Ectodermal cell (in vitro differentiated cells): Measurements from ENCODE around the gene CH25H.
A peak's percentile ranks its signal among the peaks of the same experiment; 100 is the strongest.

Experiments
- H3K27ac ChIP-seq: 2 replicates; pipeline ENCODE4 v1.7.0; 2013; ENCODE audit warnings: mild to moderate bottlenecking, low read depth, low read length; ENCODE audit not compliant: insufficient read depth, poor library complexity, severe bottlenecking
- H3K27me3 ChIP-seq: 2 replicates; pipeline ENCODE4 v1.7.0; 2013; ENCODE audit warnings: mild to moderate bottlenecking, low read length; ENCODE audit not compliant: insufficient read depth, control insufficient read depth, poor library complexity, severe bottlenecking
- H3K36me3 ChIP-seq: one replicate; pipeline ENCODE4 v1.7.0; 2013; ENCODE audit warnings: low read length; ENCODE audit not compliant: control insufficient read depth, insufficient read depth
- H3K4me1 ChIP-seq: one replicate; pipeline ENCODE4 v1.7.0; 2013; ENCODE audit warnings: low read length; ENCODE audit not compliant: control insufficient read depth, insufficient read depth
- H3K4me3 ChIP-seq: 2 replicates; pipeline ENCODE4 v1.7.0; 2013; ENCODE audit warnings: low read depth, low read length, control low read depth; ENCODE audit not compliant: insufficient read depth
- H3K9me3 ChIP-seq: 2 replicates; pipeline ENCODE4 v1.7.0; 2013; ENCODE audit warnings: mild to moderate bottlenecking, low read length, moderate library complexity; ENCODE audit not compliant: control insufficient read depth
- WGBS, 2 experiments: methylation state at CpG; one replicate each; pipeline ENCODE4 v1.1.7; 2013; ENCODE audit warnings: missing lambda C conversion rate in 2 of 2; 5-methylcytosine and 5-hydroxymethylcytosine counted together

CH25H gene

DNA sequence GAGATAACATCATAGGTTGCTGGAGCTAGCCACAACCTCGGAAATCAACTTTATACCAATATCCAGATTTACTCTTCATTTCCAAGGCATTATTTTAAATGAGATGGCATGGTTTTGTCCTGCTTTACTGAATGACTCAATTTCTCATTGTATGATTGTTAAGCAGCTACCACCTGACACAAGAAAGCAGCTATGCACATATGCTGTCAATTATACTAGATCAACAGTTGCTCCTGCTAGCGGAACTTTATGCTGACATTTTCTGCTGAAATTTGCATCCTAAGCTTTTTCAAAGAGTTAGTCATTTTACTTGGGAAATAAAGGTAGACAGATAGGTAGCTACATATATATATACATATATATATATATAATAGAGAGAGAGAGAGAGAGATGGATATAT, 8.9 kb upstream of the CH25H start:
- Histone ChIP-seq H3K4me1 (no peaks in the 10 kb centered on the region), H3K36me3 (no peaks in the 10 kb centered on the region), H3K27me3 (no peaks in the 10 kb centered on the region), H3K4me3 (no peak overlapping the region), H3K9me3 (no peaks in the 10 kb centered on the region), H3K27ac (no peak overlapping the region)
- 92 to 100% methylated on average over 1 to 2 of the region's 2 CpGs for WGBS, 2 experiments

DNA sequence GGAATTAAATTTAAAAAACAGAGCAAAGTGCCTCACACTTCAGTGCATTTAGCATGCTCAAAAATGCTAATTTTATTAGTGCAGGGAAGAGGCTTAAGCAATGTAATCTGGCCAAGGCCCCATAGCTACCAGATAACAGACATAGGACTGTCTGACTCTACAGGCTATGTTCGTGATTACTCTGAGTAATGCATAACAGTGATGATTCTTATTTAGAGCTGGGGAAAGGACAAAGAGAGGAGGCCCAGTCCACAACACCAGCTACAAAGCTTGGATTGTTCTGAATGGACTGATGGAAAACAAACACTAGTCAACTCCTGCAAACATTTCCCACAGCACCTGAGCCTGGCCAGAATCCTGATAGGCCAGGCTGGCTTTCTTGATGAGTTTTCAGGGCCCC, 8.4 kb upstream of the CH25H start:
- 85 to 89% methylated on average over 1 of the region's 1 CpG for WGBS, 2 experiments
- no peak overlapping the region for H3K4me3 ChIP-seq
- H3K27me3 ChIP-seq: peaks cover 3% of the 10 kb centered on the region
- no peaks in the 10 kb centered on the region for H3K36me3 ChIP-seq
- H3K9me3 ChIP-seq: no peaks in the 10 kb centered on the region
- H3K27ac ChIP-seq: no peak overlapping the region
- no peaks in the 10 kb centered on the region for H3K4me1 ChIP-seq

DNA sequence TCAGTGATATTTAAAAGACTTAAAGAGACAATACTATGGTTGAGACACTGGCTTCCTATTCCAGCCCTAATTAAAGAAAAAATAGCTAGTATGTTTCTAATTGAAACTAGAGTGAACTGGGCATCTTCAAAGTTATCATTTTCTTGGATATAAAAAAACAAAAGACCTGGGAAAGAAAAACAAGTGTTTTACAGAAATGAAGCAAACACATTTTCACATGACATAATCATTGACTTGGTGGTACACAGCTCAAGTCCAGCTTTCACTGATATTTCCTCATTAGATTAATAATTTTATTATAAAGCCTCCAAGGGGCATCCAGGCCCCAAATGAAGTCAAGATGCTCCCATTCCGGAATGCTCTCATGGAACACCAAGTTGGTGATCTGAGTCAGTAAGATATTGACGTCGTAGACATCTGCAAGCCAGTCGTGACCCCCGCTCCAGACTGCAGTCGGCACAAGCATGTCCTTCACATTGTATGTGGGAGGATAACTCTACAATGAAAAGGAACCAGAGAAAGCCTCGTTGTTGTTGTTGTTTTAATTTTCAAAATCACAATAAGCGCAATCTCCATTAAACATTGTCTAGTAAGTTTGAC, 7.5 kb upstream of the CH25H start:
- Histone ChIP-seq H3K27ac (no peak overlapping the region), H3K4me3 (no peak overlapping the region), H3K27me3 (peaks cover 11% of the 10 kb centered on the region), H3K4me1 (no peaks in the 10 kb centered on the region), H3K36me3 (no peaks in the 10 kb centered on the region), H3K9me3 (no peaks in the 10 kb centered on the region)
- WGBS, 2 experiments: 91 to 93% methylated on average over 8 of the region's 8 CpGs

DNA sequence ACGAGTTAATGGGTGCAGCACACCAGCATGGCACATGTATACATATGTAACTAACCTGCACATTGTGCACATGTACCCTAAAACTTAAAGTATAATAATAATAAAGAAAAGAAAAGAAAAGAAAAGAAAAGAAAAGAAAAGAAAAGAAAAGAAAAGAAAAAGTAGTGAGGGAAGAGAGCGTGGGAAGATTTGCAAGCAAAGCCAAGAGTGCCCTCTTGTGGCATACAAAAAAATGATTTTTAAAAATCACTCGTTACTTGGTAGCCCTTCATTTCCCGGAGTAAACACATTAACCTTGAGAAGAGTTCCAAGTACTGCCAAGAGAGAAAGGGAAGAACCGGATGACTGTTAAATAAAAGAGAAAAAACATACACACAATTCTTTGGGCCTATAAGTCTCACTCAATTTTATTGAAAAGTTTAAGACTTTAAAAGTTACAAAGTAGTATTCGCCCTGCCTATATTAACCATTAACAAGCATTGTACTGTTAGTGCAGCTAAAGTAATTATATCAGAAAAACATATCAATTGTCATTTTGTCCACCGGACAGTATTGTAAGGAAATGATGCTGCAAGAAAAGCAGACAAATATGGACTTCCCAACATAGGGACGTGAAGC, 6.2 kb upstream of the CH25H start:
- no peaks in the 10 kb centered on the region for H3K4me1 ChIP-seq
- no peaks in the 10 kb centered on the region for H3K9me3 ChIP-seq
- 55 to 71% methylated on average over 5 of the region's 8 CpGs for WGBS, 2 experiments
- no peak overlapping the region for H3K27ac ChIP-seq
- H3K4me3 ChIP-seq: no peak overlapping the region
- peaks cover 25% of the 10 kb centered on the region for H3K27me3 ChIP-seq
- H3K36me3 ChIP-seq: no peaks in the 10 kb centered on the region

DNA sequence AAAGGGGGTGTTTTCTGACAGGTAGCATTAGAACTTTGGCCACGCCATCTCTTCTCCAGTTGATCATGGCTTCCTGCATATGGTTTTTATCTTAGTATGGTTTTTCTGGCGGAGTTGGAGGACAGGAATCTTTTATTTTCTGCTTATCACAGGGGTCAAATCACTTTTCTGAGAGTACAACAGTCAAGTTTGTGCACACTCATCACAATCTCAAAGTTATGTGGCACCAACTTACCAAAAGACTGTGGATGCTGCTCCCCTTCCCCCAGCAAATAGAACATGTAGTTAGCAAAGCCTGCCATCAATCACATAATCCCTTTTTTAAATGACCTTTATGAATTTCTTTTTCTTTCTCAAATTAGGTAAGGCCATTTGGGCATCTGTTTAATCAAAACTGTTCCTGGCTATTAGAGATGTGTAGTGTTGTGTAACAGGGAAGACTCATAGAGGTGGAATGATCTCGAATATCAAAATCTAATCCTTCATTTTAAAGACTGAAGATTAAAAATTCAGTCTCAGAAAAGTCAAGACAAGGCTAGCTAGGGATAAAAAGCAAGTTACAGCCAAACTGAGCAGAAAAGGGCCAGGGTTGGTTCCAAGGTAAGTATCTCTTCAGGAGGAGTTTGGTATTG, 3.8 kb upstream of the CH25H start:
- H3K27me3 ChIP-seq: peaks cover 49% of the 10 kb centered on the region

DNA sequence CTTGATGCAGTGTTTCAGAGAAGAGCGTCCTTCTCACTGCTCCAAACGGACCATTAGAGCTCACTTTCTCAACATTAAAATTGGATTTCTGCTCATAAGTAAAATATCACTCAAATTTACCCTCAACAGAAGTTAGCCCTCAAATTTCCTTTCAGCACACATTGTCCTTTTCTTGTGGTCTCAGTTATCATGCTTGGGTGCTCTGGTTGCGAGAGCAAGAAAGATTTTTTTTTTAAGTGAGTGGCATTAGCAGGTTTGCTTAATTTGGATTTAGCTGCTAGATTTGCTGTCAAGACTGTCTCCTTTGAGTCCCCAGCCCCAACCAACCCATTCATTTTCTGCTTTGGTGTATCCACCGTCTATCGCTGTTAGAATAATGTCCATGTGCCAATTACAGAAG, 2.6 kb upstream of the CH25H start:
- no peak overlapping the region for H3K4me3 ChIP-seq
- no peak overlapping the region for H3K27ac ChIP-seq
- no peaks in the 10 kb centered on the region for H3K36me3 ChIP-seq
- WGBS, 2 experiments: 90 to 96% methylated on average over 4 to 5 of the region's 5 CpGs
- H3K4me1 ChIP-seq: peaks cover 8% of the 10 kb centered on the region
- peaks cover 61% of the 10 kb centered on the region for H3K27me3 ChIP-seq
- H3K9me3 ChIP-seq: no peaks in the 10 kb centered on the region

More for the DNA sequence above, 3.8 kb upstream of the CH25H start:
- WGBS, 2 experiments: 90 to 93% methylated on average over 3 of the region's 3 CpGs
- Histone ChIP-seq H3K4me3 (no peak overlapping the region), H3K27ac (no peak overlapping the region), H3K36me3 (no peaks in the 10 kb centered on the region), H3K4me1 (peaks cover 8% of the 10 kb centered on the region), H3K9me3 (no peaks in the 10 kb centered on the region)

DNA sequence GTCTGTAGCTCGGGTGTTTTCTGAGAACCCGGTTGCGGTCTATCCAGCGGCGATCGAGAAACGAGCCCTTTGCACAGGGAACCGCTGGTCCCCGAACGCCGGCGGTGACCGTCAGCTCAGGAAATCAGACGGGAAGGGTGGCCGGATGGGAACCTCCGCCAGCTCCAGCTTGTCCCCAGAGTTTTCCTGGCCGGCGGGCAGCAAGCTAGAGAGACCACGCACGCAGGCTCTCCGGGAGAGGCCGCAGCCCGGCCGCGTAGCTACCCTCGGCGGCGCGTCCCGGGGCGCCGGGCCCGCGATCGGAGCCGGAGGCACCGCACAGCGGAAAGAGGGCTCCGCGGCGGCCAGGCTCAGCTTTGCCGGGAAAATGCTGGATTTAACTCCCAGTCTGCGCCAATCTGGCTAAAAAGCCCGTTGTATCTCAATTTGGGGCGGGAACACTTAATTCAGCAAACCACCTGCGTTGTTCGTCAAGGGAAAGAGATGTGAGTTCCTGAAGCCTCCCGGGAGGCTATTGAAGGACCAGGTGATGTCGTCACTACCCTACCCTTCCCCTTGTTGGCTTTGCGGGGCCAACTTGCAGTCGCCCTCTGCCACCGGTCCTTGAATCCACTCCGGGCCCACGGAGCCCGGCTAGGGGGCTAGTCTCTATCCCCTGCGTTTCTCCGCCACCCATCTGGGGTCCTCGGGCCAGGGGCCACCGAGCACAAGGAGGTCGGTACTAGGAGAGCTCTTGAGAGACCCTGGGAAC, 859 bp upstream of the CH25H start:
- H3K4me1 ChIP-seq: peaks cover 8% of the 10 kb centered on the region
- H3K36me3 ChIP-seq: no peaks in the 10 kb centered on the region
- no peak overlapping the region for H3K27ac ChIP-seq
- peaks cover 74% of the 10 kb centered on the region for H3K27me3 ChIP-seq
- H3K9me3 ChIP-seq: no peaks in the 10 kb centered on the region
- WGBS, 2 experiments: 3 to 4% methylated on average over 60 of the region's 60 CpGs
- H3K4me3 ChIP-seq: peak overlapping the region; percentile 32

DNA sequence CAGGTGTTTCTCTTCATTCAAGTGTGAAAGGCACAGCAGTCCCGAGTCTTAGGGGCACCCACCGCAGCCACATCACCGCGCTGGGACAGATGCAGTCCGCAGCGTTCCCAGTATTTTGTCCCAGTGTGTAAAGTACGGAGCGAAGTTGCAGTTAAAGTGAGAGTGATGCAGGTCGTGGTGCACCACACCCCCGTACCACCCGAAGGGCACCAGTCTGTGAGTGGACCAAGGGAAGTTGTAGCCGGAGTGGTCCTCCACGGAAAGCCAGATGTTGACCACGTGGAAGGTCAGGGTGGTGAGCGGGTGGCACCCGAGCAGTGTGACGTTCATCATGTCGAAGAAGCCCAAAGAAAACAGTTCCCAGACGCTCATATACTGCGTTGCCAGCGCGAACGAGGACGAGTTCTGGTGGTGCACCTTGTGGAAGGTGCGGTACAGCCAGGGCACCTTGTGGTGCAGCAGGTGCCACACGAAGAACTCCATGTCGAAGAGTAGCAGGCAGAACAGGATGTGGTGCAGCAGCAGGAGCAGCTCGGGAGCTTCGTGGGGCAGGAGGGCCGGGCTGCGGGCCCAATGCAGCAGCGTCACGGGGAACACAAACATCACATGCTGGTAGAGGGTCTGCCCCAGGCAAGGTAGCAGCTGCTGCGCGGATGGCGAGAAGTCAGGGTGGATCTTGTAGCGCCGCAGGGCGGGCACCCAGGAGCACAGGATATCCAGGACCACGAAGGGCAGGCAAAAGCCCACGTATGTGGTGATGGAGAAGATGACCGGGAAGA, 526 bp downstream of the CH25H start:
- Histone ChIP-seq H3K36me3 (no peaks in the 10 kb centered on the region), H3K4me1 (peaks cover 8% of the 10 kb centered on the region), H3K27me3 (peaks cover 74% of the 10 kb centered on the region), H3K27ac (no peak overlapping the region), H3K9me3 (no peaks in the 10 kb centered on the region), H3K4me3 (peak overlapping the region; percentile 32)
- 8 to 9% methylated on average over 42 of the region's 42 CpGs for WGBS, 2 experiments

DNA sequence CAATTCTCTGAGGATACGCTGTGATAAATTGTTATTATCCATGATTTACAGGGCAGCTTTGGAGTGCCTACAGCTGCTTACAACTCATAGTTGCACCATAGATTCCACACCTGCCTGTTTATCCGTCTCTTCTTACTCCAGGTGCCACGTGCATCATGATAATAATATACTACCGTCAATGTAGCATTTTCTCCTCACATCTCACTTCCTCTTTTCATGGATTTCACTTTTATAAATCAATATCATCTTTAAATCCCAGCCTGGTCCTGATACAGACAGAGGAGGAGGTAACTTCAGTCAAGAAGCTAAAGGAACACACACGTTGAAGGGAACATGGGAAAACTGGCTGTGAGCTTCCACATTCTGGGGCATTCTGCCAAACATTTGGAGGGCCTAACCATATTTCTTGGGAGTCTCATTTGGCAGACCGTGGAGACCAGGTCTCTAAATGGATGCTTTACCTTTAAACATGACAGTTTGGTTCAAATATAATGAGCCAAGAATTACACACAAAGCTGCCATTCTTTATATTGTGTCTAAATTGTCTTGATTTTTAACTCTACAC, 2.4 kb downstream of the CH25H start:
- 90 to 91% methylated on average over 5 of the region's 6 CpGs for WGBS, 2 experiments
- H3K9me3 ChIP-seq: no peaks in the 10 kb centered on the region
- no peaks in the 10 kb centered on the region for H3K36me3 ChIP-seq
- peaks cover 8% of the 10 kb centered on the region for H3K4me1 ChIP-seq
- peaks cover 63% of the 10 kb centered on the region for H3K27me3 ChIP-seq
- no peak overlapping the region for H3K4me3 ChIP-seq
- no peak overlapping the region for H3K27ac ChIP-seq
